ENCODE results near the gene ZSCAN26. TPM values are rescaled to one million over a fixed set of nuclear protein-coding genes. Genes with fewer than 3 reads are reported as not detected.

Gene ZSCAN26

Small RNA genes lying within 50 kb of the gene (small RNA-seq; reads per million reads assigned to genes)
- gene AL021997.1 (not detected), gene AL021997.2 (not detected)

All from skeletal muscle satellite cell (primary cell).